Cardiac fibroblast (primary cell): Measurements from ENCODE around the gene INPP4A.

Experiments
- DNase-seq, 2 donors: peaks; one replicate each; pipeline versions ENCODE4 v3.0.0 to v3.0.0-alpha.2; 2010; ENCODE audit warnings: low read depth in 2 of 2
- H3K4me3 ChIP-seq, 2 donors: replicated peaks in 1 of 2; 1 replicate in 1 of 2; 2 replicates in 1 of 2; pipeline ENCODE4 v1.5.1; 2011; ENCODE audit warnings: low read depth in 2 of 2, low read length in 2 of 2, mild to moderate bottlenecking in 2 of 2, moderate library complexity in 1 of 2
- CTCF ChIP-seq: IDR thresholded peaks from one replicate; pipeline ENCODE4 v1.5.1; 2011; ENCODE audit warnings: low read depth, mild to moderate bottlenecking, low read length, inconsistent platforms

Gene INPP4A

GRCh38 chr2:98471402-98472131 is 26.9 kb downstream of the INPP4A start:
- no peak for TF ChIP-seq CTCF
- DNase-seq = no peak
- no peak overlapping the region for H3K4me3 ChIP-seq

DNA sequence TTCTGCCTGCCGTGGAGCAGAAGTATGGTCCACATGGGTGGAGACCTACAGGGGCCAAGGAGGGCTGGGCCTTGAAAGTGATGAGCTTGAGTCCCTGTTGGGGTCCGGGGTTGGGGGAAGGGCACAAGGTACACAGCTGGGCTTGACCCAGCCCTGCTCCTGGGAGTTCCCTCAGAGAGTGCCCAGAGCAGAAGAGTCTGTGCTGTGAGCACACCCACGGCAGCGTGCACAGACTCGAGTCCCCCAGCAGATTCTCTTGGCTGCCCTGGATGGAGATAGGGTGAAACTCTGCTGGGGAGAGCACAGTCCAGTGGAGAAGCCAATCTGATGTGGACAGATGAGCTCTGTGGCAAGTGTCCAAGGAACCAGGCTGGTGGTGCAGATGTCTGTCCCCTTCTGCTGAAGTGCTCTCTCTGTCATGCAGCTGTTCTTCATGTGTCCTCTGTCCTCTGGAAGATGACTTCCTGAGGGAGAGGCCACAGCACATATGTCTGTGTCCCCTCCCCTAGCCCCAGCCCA is 27.5 kb downstream of the INPP4A start:
- H3K4me3 ChIP-seq = no peak overlapping the region
- no peak for DNase-seq

GRCh38 chr2:98472961-98473746 is 28.5 kb downstream of the INPP4A start:
- no peak overlapping the region for H3K4me3 ChIP-seq
- DNase-seq = no peak
- no peak for TF ChIP-seq CTCF

More for the DNA sequence above, 27.5 kb downstream of the INPP4A start:
- TF ChIP-seq CTCF = no peak

DNA sequence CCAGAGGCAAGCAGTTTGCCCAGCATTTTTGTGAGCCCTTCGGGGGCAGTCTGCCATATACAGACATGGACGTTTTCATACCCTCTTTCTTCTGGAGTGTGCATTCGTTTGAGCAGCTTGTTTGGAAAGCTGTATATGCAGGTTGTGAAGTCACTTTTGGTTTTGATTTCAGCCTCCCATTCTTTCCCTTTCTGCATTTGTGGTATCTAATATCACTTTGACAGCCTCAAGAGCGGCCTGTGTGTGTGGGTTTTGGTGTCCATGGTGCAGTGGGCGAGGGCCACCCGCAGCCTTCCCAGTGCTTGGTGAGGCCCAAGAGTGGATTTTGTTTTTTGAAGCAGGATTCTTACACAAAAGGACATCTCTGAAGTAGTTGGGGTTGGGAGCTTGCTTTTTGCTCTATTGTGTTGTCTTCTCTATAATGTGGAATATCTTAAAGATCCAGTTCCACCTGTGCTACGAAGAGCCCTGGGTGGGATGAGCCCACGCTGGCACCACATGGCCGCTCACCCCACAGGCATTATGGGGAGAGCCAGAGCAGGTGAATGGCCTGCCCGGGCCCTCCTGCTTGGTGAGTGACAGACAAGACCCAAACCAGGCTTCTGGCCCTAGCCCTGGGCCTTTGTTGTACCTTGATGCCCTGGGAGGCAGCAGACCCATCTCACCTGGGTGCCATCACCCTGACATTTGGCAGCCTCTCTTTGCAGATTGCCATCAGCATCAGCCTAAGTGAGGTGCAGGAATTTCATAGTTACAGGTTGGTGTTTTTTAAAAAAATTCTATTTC is 29.5 kb downstream of the INPP4A start:
- H3K4me3 ChIP-seq = no peak overlapping the region
- DNase-seq = no peak
- no peak for TF ChIP-seq CTCF

DNA sequence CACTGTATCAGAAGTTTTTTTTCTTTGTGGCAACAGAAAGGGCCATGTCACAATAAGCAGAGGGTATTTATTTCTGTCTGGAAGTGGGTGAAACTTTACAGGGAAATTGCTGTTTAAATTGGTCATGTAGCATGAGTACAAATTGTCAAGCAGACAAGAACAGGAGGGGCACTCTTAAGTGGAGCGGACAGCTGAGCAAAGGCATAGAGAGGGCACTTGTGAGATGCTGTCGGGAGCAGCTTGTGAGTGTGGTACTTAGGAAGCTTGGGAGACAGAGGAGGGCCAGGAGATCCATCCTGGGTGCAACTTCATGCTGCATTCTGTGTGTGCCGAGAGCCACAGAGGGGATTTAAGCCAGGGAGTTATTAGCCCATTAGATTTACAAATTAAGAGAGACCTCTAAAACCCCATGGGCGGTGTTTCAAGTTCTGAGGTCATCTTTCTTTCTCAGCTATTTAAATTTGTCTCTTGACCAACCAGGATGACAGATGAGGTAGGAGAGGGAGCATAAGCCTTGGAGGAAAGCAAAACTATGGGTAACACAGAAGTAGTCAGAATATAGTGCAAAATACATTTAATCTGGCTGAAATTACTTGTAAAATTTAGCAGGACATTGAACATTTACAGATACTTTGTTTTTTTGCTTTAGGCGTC is 30.4 kb downstream of the INPP4A start:
- no peak overlapping the region for H3K4me3 ChIP-seq
- no peak for DNase-seq
- TF ChIP-seq CTCF = no peak

- TF ChIP-seq CTCF = no peak
- no peak overlapping the region for H3K4me3 ChIP-seq
- no peak for DNase-seq
Observed at GRCh38 chr2:98476192-98476868, 31.7 kb downstream of the INPP4A start.
